Stimulated activated CD8-positive, alpha-beta memory T cell treated with anti-CD3 and anti-CD28 coated beads, Interleukin-2, amount 100 ng/mL, for 1 hour (primary cell): ENCODE data around the gene LMX1B.
A peak's percentile ranks its signal among the peaks of the same experiment; 100 is the strongest.

Experiments used
- DNase-seq, 2 donors: peaks; one replicate each; pipeline ENCODE4 v3.0.0-alpha.2; 2020; ENCODE audit warnings: low read depth in 2 of 2

The LMX1B gene

GRCh38 chr9:126604059-126605055, 9.4 kb upstream of the LMX1B start:
- no peak for DNase-seq

GRCh38 chr9:126605792-126606482, 7.8 kb upstream of the LMX1B start:
- no peak for DNase-seq

- DNase-seq, result no peak
These were observed 7.3 kb upstream of the LMX1B start for GRCh38 chr9:126606483-126606870.

GRCh38 chr9:126607086-126607485, 6.6 kb upstream of the LMX1B start:
- DNase-seq, result no peak

GRCh38 chr9:126607731-126608130, 6.0 kb upstream of the LMX1B start:
- no peak for DNase-seq

- no peak for DNase-seq
These were observed 5.2 kb upstream of the LMX1B start for GRCh38 chr9:126608551-126608950.

- no peak for DNase-seq
These were observed 4.5 kb upstream of the LMX1B start for GRCh38 chr9:126609191-126609590.

- no peak for DNase-seq
These were observed 3.9 kb upstream of the LMX1B start for GRCh38 chr9:126609711-126610388.

- no peak for DNase-seq
These were observed 2.5 kb upstream of the LMX1B start for GRCh38 chr9:126611193-126611591.

GRCh38 chr9:126611592-126612325, 2.0 kb upstream of the LMX1B start:
- peak; percentile 31 to 52 for DNase-seq

- no peak for DNase-seq
These were observed 1.4 kb upstream of the LMX1B start for GRCh38 chr9:126612326-126612812.

- no peak for DNase-seq
These were observed 701 bp upstream of the LMX1B start for GRCh38 chr9:126612813-126613641.

- no peak for DNase-seq
These were observed 343 bp downstream of the LMX1B start for GRCh38 chr9:126614088-126614454.

- DNase-seq, result no peak
These were observed 922 bp downstream of the LMX1B start for GRCh38 chr9:126614455-126615244.

- DNase-seq, result no peak
These were observed 1.6 kb downstream of the LMX1B start for GRCh38 chr9:126615245-126615790.

- no peak for DNase-seq
These were observed 2.2 kb downstream of the LMX1B start for GRCh38 chr9:126615791-126616447.

- no peak for DNase-seq
These were observed 2.8 kb downstream of the LMX1B start for GRCh38 chr9:126616521-126616976.

GRCh38 chr9:126617003-126617822, 3.5 kb downstream of the LMX1B start:
- DNase-seq, result no peak
